VCaP (cell line): ENCODE measurements around the gene CDKN1C.

Source experiments
- H3K27ac ChIP-seq: fragments of 450-650 bp; 2 replicates; pipeline ENCODE4 v1.5.1; 2017
- CTCF ChIP-seq: fragments of 450-650 bp; conservative IDR thresholded peaks from 2 replicates; pipeline ENCODE4 v1.5.1; 2017; ENCODE audit warnings: mild to moderate bottlenecking, moderate library complexity

Gene CDKN1C

GRCh38 chr11:2892967-2893528 is 7.5 kb upstream of the CDKN1C start:
- H3K27ac ChIP-seq, result peak overlapping the region; percentile 82
- no peak for TF ChIP-seq CTCF

GRCh38 chr11:2892215-2892966 is 6.8 kb upstream of the CDKN1C start:
- peak overlapping the region; percentile 82 for H3K27ac ChIP-seq
- peak; percentile 95 for TF ChIP-seq CTCF

- TF ChIP-seq CTCF, result no peak
- peak overlapping the region; percentile 82 for H3K27ac ChIP-seq
Observed at GRCh38 chr11:2891326-2892214, 6.0 kb upstream of the CDKN1C start.

- TF ChIP-seq CTCF, result no peak
- peak overlapping the region; percentile 82; the same call in 1 of the 2 replicates for H3K27ac ChIP-seq
Observed at GRCh38 chr11:2890466-2891294, 5.1 kb upstream of the CDKN1C start.

- peak overlapping the region; percentile 82; the same call in 1 of the 2 replicates for H3K27ac ChIP-seq
- no peak for TF ChIP-seq CTCF
Observed at GRCh38 chr11:2889362-2890273, 4.0 kb upstream of the CDKN1C start.

GRCh38 chr11:2888266-2888968 is 2.8 kb upstream of the CDKN1C start:
- peak; percentile 98 for TF ChIP-seq CTCF
- no peak overlapping the region for H3K27ac ChIP-seq
